Measurements from ENCODE around the gene AKAP9.

GRCh38 chr7:92043098-92043497 is 102.4 kb downstream of the AKAP9 start:
- TF ChIP-seq POLR2A (IDR thresholded peaks at IDR 0.05): no peak
- TF ChIP-seq CTCF (IDR thresholded peaks at IDR 0.05): no peak

All from uterus (tissue), 2 donors.